ENCODE measurements around the gene UMAD1. TPM values are rescaled to one million over a fixed set of nuclear protein-coding genes. Genes with fewer than 3 reads are reported as not detected.

UMAD1 gene
- total and polyA plus RNA-seq, 12 donors, result 7.4 to 77.4 (median 24.4) TPM

GRCh38 chr7:7895754-7896153, 255.2 kb downstream of the UMAD1 start:
- WGBS, 4 donors, result 91 to 97% (median 96%) methylated on average over 4 of the region's 4 CpGs
- H3K4me3 ChIP-seq, result no peak overlapping the region
- H3K27ac ChIP-seq, result no peak overlapping the region
- no peaks in the 10 kb centered on the region for H3K9me3 ChIP-seq (replicated peaks in 1 of 3)
- no peak for DNase-seq
- no peaks in the 10 kb centered on the region for H3K27me3 ChIP-seq
- H3K36me3 ChIP-seq (replicated peaks in 1 of 2), result no peaks in the 10 kb centered on the region
- no peaks in the 10 kb centered on the region for H3K4me1 ChIP-seq (replicated peaks in 1 of 2)
- intact Hi-C loops (cut with DNase I), result no loop called here
- TF ChIP-seq CTCF (IDR thresholded peaks at IDR 0.05) (no peak), POLR2A (IDR thresholded peaks at IDR 0.05) (no peak)

- Histone ChIP-seq H3K27ac (no peak overlapping the region), H3K36me3 (replicated peaks in 1 of 2) (no peaks in the 10 kb centered on the region), H3K9me3 (replicated peaks in 1 of 3) (no peaks in the 10 kb centered on the region), H3K27me3 (no peaks in the 10 kb centered on the region), H3K4me3 (no peak overlapping the region), H3K4me1 (replicated peaks in 1 of 2) (no peaks in the 10 kb centered on the region)
- DNase-seq, result no peak
- 82 to 88% (median 85%) methylated on average over 2 of the region's 2 CpGs for WGBS, 4 donors
- intact Hi-C loops (cut with DNase I), result no loop called here
- no peak for TF ChIP-seq POLR2A (IDR thresholded peaks at IDR 0.05)
Observed at GRCh38 chr7:7897509-7897908, 257.0 kb downstream of the UMAD1 start.

GRCh38 chr7:7897949-7898515, 257.5 kb downstream of the UMAD1 start:
- intact Hi-C loops (cut with DNase I), result no loop called here
- TF ChIP-seq CTCF (IDR thresholded peaks at IDR 0.05) (no peak), POLR2A (IDR thresholded peaks at IDR 0.05) (no peak)
- 72 to 90% (median 79%) methylated on average over 4 of the region's 4 CpGs for WGBS, 4 donors

GRCh38 chr7:7902845-7903244, 262.3 kb downstream of the UMAD1 start:
- Histone ChIP-seq H3K4me3 (no peak overlapping the region), H3K27ac (no peak overlapping the region), H3K27me3 (no peaks in the 10 kb centered on the region), H3K4me1 (replicated peaks in 1 of 2) (no peaks in the 10 kb centered on the region), H3K9me3 (replicated peaks in 1 of 3) (no peaks in the 10 kb centered on the region), H3K36me3 (replicated peaks in 1 of 2) (no peaks in the 10 kb centered on the region)
- no peak for DNase-seq
- TF ChIP-seq POLR2A (IDR thresholded peaks at IDR 0.05) (no peak), CTCF (IDR thresholded peaks at IDR 0.05) (no peak)
- 94 to 100% (median 99%) methylated on average over 2 of the region's 2 CpGs for WGBS, 4 donors
- intact Hi-C loops (cut with DNase I), result no loop called here

More at GRCh38 chr7:7897949-7898515, 257.5 kb downstream of the UMAD1 start:
- no peak overlapping the region for H3K27ac ChIP-seq
- H3K4me3 ChIP-seq, result no peak overlapping the region
- no peaks in the 10 kb centered on the region for H3K4me1 ChIP-seq (replicated peaks in 1 of 2)
- H3K36me3 ChIP-seq (replicated peaks in 1 of 2), result no peaks in the 10 kb centered on the region
- no peaks in the 10 kb centered on the region for H3K9me3 ChIP-seq (replicated peaks in 1 of 3)
- no peaks in the 10 kb centered on the region for H3K27me3 ChIP-seq
- no peak for DNase-seq

GRCh38 chr7:7907306-7907705, 266.8 kb downstream of the UMAD1 start:
- TF ChIP-seq CTCF (IDR thresholded peaks at IDR 0.05), result no peak
- no peak for TF ChIP-seq POLR2A (IDR thresholded peaks at IDR 0.05)
- Histone ChIP-seq H3K27me3 (no peaks in the 10 kb centered on the region), H3K36me3 (replicated peaks in 1 of 2) (no peaks in the 10 kb centered on the region), H3K27ac (no peak overlapping the region), H3K4me1 (replicated peaks in 1 of 2) (no peaks in the 10 kb centered on the region), H3K9me3 (replicated peaks in 1 of 3) (no peaks in the 10 kb centered on the region), H3K4me3 (no peak overlapping the region)
- intact Hi-C loops (cut with DNase I), result no loop called here
- WGBS, 4 donors, result 96 to 99% (median 97%) methylated on average over 2 of the region's 2 CpGs
- no peak for DNase-seq
